Neural progenitor cell (in vitro differentiated cells): ENCODE measurements around the gene TMEM101.

Experiments
- CTCF ChIP-seq: fragments of 200-600 bp; sonication (generic); IDR thresholded peaks from 2 replicates; pipeline ENCODE4 v1.5.1; 2017; ENCODE audit warnings: antibody characterized with exemption, mild to moderate bottlenecking
- EZH2 ChIP-seq: fragments of 200-600 bp; sonication (generic); IDR thresholded peaks from 2 replicates; pipeline ENCODE4 v1.6.1; 2017; ENCODE audit warnings: antibody characterized with exemption, mild to moderate bottlenecking, moderate library complexity
- EZH2phosphoT487 ChIP-seq: fragments of 200-600 bp; sonication (generic); IDR thresholded peaks from 2 replicates; pipeline ENCODE4 v1.6.1; 2017; ENCODE audit warnings: antibody characterized with exemption

GRCh38 chr17:44011876-44012275 lies 2.9 kb downstream of the TMEM101 start:
- TF ChIP-seq CTCF, result no peak
- TF ChIP-seq EZH2phosphoT487, result no peak
- no peak for TF ChIP-seq EZH2
